ENCODE results near the gene NODAL.

NODAL gene

DNA sequence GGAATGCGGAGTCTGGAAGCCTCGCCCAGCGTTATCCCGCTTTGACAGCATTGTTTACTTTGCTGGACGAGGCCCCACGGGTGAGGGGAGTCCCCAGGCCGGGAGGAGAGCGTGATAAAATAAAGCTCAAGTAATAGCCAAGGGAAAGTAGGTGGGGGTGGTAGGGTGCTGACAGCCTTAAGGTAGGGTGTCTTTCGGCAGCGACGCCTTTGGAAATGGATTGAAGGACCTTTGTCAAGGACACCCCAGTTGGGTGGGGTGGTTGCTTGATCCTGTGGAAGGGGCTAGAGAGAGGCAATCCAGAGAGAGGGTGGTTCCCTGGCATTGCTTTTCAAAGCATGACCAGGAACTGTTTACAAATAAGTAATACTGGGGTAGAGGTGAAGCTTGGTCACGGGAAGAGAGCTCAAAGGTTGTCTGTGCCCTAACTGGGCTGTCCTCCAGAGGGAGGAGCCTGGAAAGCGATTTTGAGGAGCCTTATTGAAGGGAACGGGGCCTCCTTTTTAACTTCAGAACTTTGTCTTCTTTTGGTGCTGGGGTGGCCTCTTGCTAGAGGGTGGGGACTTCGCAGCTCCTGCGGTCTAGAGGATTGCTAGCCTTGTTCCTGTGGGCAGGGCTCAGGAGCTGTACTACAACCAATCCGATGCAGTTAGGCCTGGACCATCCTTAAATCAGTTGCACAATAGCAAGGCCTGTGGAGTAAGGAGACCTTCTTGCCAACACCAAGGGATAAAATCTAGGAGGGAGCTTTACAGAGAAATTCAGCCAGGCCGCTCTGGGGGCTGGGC is 36.2 kb downstream of the NODAL start:
- Histone ChIP-seq H3K9me3 (no peaks in the 10 kb centered on the region), H3K27ac (peak overlapping the region; percentile 99), H3K4me1 (peaks cover 0 to 48% (median 32%) of the 10 kb centered on the region in 4 donors), H3K36me3 (peaks cover 0 to 4% (median 0%) of the 10 kb centered on the region in 3 donors), H3K27me3 (no peaks in the 10 kb centered on the region), H3K4me3 (peak overlapping the region; percentile 91 to 98)
- DNase-seq, result peak; percentile 95 to 96
- intact Hi-C loops (cut with DNase I; ENCODE audit: low total_unique reads), result no loop called here
- TF ChIP-seq, protein P1, sequence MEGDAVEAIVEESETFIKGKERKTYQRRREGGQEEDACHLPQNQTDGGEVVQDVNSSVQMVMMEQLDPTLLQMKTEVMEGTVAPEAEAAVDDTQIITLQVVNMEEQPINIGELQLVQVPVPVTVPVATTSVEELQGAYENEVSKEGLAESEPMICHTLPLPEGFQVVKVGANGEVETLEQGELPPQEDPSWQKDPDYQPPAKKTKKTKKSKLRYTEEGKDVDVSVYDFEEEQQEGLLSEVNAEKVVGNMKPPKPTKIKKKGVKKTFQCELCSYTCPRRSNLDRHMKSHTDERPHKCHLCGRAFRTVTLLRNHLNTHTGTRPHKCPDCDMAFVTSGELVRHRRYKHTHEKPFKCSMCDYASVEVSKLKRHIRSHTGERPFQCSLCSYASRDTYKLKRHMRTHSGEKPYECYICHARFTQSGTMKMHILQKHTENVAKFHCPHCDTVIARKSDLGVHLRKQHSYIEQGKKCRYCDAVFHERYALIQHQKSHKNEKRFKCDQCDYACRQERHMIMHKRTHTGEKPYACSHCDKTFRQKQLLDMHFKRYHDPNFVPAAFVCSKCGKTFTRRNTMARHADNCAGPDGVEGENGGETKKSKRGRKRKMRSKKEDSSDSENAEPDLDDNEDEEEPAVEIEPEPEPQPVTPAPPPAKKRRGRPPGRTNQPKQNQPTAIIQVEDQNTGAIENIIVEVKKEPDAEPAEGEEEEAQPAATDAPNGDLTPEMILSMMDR (IDR thresholded peaks at IDR 0.05), result no peak

DNA sequence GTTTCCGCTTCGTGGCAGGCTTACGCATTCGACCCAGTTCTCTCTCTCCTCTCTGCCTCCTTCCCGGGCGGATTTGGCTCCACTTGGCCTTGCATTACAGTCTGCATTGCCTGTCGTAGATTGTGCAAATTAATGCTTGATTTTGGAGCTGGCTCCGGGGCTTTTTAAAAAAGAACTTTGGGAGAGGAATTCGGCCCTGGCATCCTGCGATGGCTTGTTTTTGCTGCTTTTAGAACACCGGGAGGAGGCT is 36.8 kb downstream of the NODAL start:
- H3K27me3 ChIP-seq, result no peaks in the 10 kb centered on the region
- H3K4me1 ChIP-seq, result peaks cover 0 to 43% (median 30%) of the 10 kb centered on the region in 4 donors
- H3K4me3 ChIP-seq, result peak overlapping the region; percentile 91 to 98
- no peaks in the 10 kb centered on the region for H3K9me3 ChIP-seq
- peak overlapping the region; percentile 99 for H3K27ac ChIP-seq
- DNase-seq, result peak in 1 of 2 donors; percentile 40
- intact Hi-C loops (cut with DNase I; ENCODE audit: low total_unique reads), result no loop called here
- peaks cover 0 to 4% (median 0%) of the 10 kb centered on the region in 3 donors for H3K36me3 ChIP-seq
- TF ChIP-seq, protein P1 (IDR thresholded peaks at IDR 0.05), result no peak

DNA sequence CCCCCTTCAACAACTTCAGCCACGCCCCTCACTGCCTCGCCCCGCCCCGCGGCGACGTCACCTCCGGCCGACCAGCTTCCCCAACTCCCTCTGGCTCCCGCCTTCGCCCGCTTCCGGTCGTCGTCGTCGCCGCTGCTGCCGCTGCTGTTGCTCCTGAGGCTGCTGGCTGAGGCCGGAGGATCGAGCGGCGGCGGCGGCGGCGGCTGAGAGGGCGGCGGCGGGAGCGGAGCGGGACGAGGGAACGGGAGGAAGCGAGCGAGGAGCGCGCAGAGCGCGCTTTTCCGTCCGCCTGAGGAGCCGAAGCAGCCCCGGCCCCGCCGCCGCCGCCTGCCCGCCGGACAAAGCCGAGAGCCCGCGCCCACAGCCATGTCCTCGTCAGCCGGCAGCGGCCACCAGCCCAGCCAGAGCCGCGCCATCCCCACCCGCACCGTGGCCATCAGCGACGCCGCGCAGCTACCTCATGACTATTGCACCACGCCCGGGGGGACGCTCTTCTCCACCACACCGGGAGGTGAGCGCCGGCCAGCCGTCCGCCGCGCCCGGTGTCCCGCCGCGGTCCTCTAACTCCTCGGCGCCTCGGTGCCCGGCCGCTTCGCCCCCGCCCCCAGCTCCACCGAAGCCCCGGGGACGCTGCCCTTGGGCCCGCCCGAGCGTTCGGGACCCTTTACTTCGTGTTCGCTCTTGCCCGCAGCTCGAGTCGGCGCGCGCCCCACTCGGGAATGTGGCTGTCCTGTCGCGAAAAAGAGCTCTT is 37.3 kb downstream of the NODAL start, which contains the start of gene EIF4EBP2:
Gene EIF4EBP2, plus strand, starts transcription at position 110 of the 751 bp plus-strand sequence. Its CDS starts 257 bp downstream, at position 367.
- intact Hi-C loops (cut with DNase I; ENCODE audit: low total_unique reads), result no loop called here
- Histone ChIP-seq H3K4me3 (peak within 1 kb of the TSS; percentile 91 to 98), H3K27ac (peak within 1 kb of the TSS; percentile 99), H3K36me3 (peaks cover 0 to 4% (median 0%) of the 10 kb centered on the region in 3 donors), H3K27me3 (no peaks in the 10 kb centered on the region), H3K9me3 (no peaks in the 10 kb centered on the region), H3K4me1 (peaks cover 0 to 39% (median 26%) of the 10 kb centered on the region in 4 donors)
- peak; percentile 98 to 99 for DNase-seq
- TF ChIP-seq, protein P1 (IDR thresholded peaks at IDR 0.05), result no peak

DNA sequence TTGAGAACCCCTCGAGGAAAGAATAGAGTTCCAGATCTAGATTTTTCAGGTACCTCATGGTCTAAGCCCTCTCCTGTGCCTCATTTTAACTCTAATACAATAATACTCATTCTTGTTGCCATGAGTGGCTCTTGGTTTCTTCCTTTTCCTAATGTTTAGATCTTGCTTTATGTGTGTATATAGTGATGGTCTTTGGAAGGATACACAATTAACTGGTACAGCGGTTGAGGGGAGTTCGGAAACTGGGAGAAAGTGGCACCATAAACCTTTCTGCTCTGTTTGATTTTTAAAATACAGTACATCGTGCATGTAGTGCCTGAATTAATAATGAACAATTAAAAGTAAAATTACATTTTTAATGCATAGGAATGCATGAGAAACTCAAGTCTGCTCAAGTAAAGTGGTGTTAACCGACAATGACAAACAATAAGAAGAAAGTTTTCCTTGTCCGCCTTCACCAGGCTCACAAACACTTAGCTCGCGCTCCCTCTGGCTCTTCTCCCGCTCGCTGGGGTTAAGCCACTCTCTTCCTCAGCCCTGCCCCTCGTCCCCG is 37.9 kb downstream of the NODAL start:
- TF ChIP-seq, protein P1 (IDR thresholded peaks at IDR 0.05), result no peak
- intact Hi-C loops (cut with DNase I; ENCODE audit: low total_unique reads), result no loop called here
- peak overlapping the region; percentile 99 for H3K27ac ChIP-seq
- H3K4me3 ChIP-seq, result peak overlapping the region; percentile 91 to 98
- DNase-seq, result no peak
- H3K4me1 ChIP-seq, result peaks cover 0 to 32% (median 21%) of the 10 kb centered on the region in 4 donors
- H3K36me3 ChIP-seq, result peaks cover 0 to 4% (median 0%) of the 10 kb centered on the region in 3 donors
- H3K9me3 ChIP-seq, result no peaks in the 10 kb centered on the region
- no peaks in the 10 kb centered on the region for H3K27me3 ChIP-seq

DNA sequence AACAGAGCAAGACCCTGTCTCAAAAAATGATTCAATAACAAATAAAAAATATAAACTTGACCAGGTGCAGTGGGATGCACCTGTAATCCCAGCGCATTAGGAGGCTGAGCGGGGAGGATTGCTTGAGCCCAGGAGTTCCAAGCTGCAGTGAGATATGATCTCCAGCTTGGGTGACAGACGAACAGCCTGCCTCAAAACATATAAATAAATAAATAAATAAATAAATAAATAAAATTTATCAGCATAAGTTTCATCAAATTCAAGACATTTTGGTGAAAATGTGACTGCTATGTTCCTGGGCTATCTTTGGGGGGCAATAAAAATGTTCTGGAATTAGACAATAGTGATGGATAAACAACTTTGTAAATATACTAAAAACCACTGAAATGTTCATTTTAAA is 42.3 kb downstream of the NODAL start:
- no peak for DNase-seq
- TF ChIP-seq, protein P1 (IDR thresholded peaks at IDR 0.05), result no peak

More for the DNA sequence above, 42.3 kb downstream of the NODAL start:
- H3K9me3 ChIP-seq, result no peaks in the 10 kb centered on the region
- no peak overlapping the region for H3K27ac ChIP-seq
- no peaks in the 10 kb centered on the region for H3K27me3 ChIP-seq
- H3K4me1 ChIP-seq, result peaks cover 0 to 5% (median 0%) of the 10 kb centered on the region in 4 donors
- H3K36me3 ChIP-seq, result peaks cover 0 to under 1% (median 0%) of the 10 kb centered on the region in 3 donors
- H3K4me3 ChIP-seq, result no peak overlapping the region
- intact Hi-C loops (cut with DNase I; ENCODE audit: low total_unique reads), result no loop called here

Measured in tibial artery (tissue), 4 donors.